Measurements from ENCODE around the gene RALGDS.

Gene RALGDS

GRCh38 chr9:133103987-133104505 is 17.0 kb downstream of the RALGDS start:
- DNase-seq (ENCODE audit: extremely low read depth, low read depth), result no peak
- no peak overlapping the region for H3K4me3 ChIP-seq (replicated peaks; ENCODE audit: low read depth, low read length)
- TF ChIP-seq, protein P1, sequence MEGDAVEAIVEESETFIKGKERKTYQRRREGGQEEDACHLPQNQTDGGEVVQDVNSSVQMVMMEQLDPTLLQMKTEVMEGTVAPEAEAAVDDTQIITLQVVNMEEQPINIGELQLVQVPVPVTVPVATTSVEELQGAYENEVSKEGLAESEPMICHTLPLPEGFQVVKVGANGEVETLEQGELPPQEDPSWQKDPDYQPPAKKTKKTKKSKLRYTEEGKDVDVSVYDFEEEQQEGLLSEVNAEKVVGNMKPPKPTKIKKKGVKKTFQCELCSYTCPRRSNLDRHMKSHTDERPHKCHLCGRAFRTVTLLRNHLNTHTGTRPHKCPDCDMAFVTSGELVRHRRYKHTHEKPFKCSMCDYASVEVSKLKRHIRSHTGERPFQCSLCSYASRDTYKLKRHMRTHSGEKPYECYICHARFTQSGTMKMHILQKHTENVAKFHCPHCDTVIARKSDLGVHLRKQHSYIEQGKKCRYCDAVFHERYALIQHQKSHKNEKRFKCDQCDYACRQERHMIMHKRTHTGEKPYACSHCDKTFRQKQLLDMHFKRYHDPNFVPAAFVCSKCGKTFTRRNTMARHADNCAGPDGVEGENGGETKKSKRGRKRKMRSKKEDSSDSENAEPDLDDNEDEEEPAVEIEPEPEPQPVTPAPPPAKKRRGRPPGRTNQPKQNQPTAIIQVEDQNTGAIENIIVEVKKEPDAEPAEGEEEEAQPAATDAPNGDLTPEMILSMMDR (IDR thresholded peaks at IDR 0.05; ENCODE audit: low read depth, low read length, missing control alignments), result no peak

GRCh38 chr9:133103183-133103986 is 17.7 kb downstream of the RALGDS start:
- no peak overlapping the region for H3K4me3 ChIP-seq (replicated peaks; ENCODE audit: low read depth, low read length)
- no peak for DNase-seq (ENCODE audit: extremely low read depth, low read depth)
- TF ChIP-seq, protein P1 (IDR thresholded peaks at IDR 0.05; ENCODE audit: low read depth, low read length, missing control alignments), result peak; percentile 95

- H3K4me3 ChIP-seq (replicated peaks; ENCODE audit: low read depth, low read length), result no peak overlapping the region
- no peak for DNase-seq (ENCODE audit: extremely low read depth, low read depth)
- TF ChIP-seq, protein P1 (IDR thresholded peaks at IDR 0.05; ENCODE audit: low read depth, low read length, missing control alignments), result no peak
Measured at GRCh38 chr9:133102190-133103021, 18.6 kb downstream of the RALGDS start.

- no peak for DNase-seq (ENCODE audit: extremely low read depth, low read depth)
- TF ChIP-seq, protein P1 (IDR thresholded peaks at IDR 0.05; ENCODE audit: low read depth, low read length, missing control alignments), result no peak
Measured at GRCh38 chr9:133101356-133102189, 19.5 kb downstream of the RALGDS start.

DNA sequence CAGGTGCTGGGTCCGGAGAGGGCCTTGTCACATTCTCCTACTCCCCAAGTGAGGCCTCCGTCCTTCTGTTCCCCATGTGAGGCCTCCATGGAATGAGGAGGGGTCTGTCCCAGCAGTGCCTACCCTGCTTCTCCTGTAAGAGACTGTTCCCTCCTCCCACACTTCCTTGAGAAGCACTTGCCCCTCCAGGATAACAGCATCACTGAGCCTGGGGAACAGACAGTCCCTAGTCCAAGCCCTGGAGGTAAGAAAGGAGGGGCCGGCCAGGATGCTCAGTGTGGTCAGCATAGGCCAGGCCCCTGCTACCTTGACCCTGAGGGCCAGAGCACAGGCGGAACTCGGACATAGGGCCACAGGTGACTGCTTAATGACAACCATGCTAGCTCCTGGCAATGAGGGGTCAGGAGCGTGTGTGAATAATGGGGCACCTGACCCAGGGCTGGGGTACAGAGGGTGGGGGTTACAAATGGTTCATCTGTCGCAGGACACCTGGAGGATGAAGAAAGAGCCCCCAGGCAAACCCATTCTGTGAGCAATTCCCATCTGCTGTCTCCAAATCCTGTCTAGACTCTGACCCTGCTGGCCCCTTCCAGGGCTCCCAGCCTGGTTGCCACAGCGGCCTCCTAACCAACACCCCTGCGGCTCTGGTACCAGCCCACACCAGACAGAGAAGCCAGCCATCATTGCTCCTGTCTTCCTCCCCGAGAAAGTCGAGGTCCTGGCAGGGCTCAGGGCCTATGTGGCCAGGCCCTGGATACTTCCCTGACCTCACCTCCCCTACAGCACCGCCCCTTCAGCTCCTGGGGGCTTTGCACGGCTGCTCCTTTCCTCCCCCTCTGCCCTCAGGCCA is 20.3 kb downstream of the RALGDS start:
- no peak overlapping the region for H3K4me3 ChIP-seq (replicated peaks; ENCODE audit: low read depth, low read length)
- TF ChIP-seq, protein P1 (IDR thresholded peaks at IDR 0.05; ENCODE audit: low read depth, low read length, missing control alignments), result no peak
- no peak for DNase-seq (ENCODE audit: extremely low read depth, low read depth)

More at GRCh38 chr9:133101356-133102189, 19.5 kb downstream of the RALGDS start:
- no peak overlapping the region for H3K4me3 ChIP-seq (replicated peaks; ENCODE audit: low read depth, low read length)
